HCT116 (cell line): ENCODE measurements around the gene ISM1. TPM values are rescaled to one million over a fixed set of nuclear protein-coding genes. Genes with fewer than 3 reads are reported as not detected.

Experiments used
- ATAC-seq: fragments of 200-7000 bp; cut with Tn5 transposase; 2 replicates; pipeline ENCODE4 v1.9.1; 2020; ENCODE audit warnings: mild to moderate bottlenecking, moderate library complexity
- BruUV-seq: library from RNA; stranded (reverse); fragments of 400-500 nt; replicated peaks from 2 replicates; lab custom pipeline; 2021; lab: Mats Ljungman, UMichigan
- CTCF ChIA-PET: fragments of 300-600 bp; sonication (Branson Sonifier 250); formaldehyde crosslinking; loops from one replicate; lab custom pipeline; 2021; ENCODE audit warnings: antibody characterized with exemption; lab: Charles Lee
- POLR2A ChIA-PET: fragments of 300-600, 350-600 bp; sonication (Branson Sonifier 250); formaldehyde crosslinking; loops from one replicate; lab custom pipeline; 2021; ENCODE audit warnings: antibody characterized with exemption; lab: Charles Lee
- RAD21 ChIA-PET, 2 experiments: fragments of 300-600 bp; sonication (Branson Sonifier 250); formaldehyde crosslinking; loops; one replicate each; lab custom pipeline; 2023; ENCODE audit warnings: low total read pairs in 2 of 2; ENCODE audit not compliant: uncharacterized antibody in 2 of 2, unreplicated experiment in 2 of 2, low non-redundant PET in 1 of 2; lab: Charles Lee
- DNase-seq: peaks from one replicate; pipeline ENCODE4 v3.0.0-alpha.2; 2010; ENCODE audit warnings: low read depth, low spot score
- H2AFZ ChIP-seq: fragments of 200-600 bp; shearing (Covaris generic), sonication (generic); 2 replicates; pipeline ENCODE4 v1.6.1; 2017; ENCODE audit warnings: low read depth, mixed run types, mixed read lengths, antibody characterized with exemption, low read length; ENCODE audit not compliant: poor library complexity, severe bottlenecking
- H3K27ac ChIP-seq: 2 replicates; pipeline ENCODE4 v1.5.1; 2012; ENCODE audit warnings: low read depth, low read length
- H3K27me3 ChIP-seq: fragments of 200-600 bp; sonication (generic); 2 replicates; pipeline ENCODE4 v1.6.1; 2016; ENCODE audit warnings: mixed run types, low read length, mixed read lengths; ENCODE audit not compliant: insufficient read depth
- H3K36me3 ChIP-seq, 2 experiments: fragments of 200-500 bp in 1 of 2; fragments of 200-600 bp in 1 of 2; sonication (Bioruptor generic) in 1 of 2; sonication (generic) in 1 of 2; 2 replicates each; pipeline versions ENCODE4 v1.5.1 to v1.6.1; 2014 to 2016; ENCODE audit warnings: low read length in 2 of 2, inconsistent platforms in 1 of 2, mixed read lengths in 1 of 2, mixed run types in 1 of 2; ENCODE audit not compliant: insufficient read depth in 2 of 2, control insufficient read depth in 1 of 2
- H3K4me1 ChIP-seq, 2 experiments: fragments of 200-600 bp in 1 of 2; sonication (generic) in 1 of 2; 2 replicates each; pipeline versions ENCODE4 v1.5.1 to v1.6.1; 2012 to 2017; ENCODE audit warnings: low read length in 2 of 2, inconsistent platforms in 1 of 2, mild to moderate bottlenecking in 1 of 2, mixed read lengths in 1 of 2, mixed run types in 1 of 2, moderate library complexity in 1 of 2; ENCODE audit not compliant: insufficient read depth in 2 of 2, control insufficient read depth in 1 of 2
- H3K4me2 ChIP-seq: fragments of 200-600 bp; sonication (generic); 2 replicates; pipeline ENCODE4 v1.6.1; 2017; ENCODE audit warnings: mixed run types, low read length, mixed read lengths
- H3K4me3 ChIP-seq, 2 experiments: fragments of 200-600 bp in 1 of 2; sonication (generic) in 1 of 2; replicated peaks in 1 of 2; 2 replicates each; pipeline ENCODE4 v1.5.1; 2011 to 2016; ENCODE audit warnings: low read length in 2 of 2, control low read depth in 1 of 2, low read depth in 1 of 2, mild to moderate bottlenecking in 1 of 2, mixed read lengths in 1 of 2, mixed run types in 1 of 2
- H3K79me2 ChIP-seq: fragments of 200-600 bp; sonication (generic); 2 replicates; pipeline ENCODE4 v1.6.1; 2017; ENCODE audit warnings: mild to moderate bottlenecking, mixed run types, low read length, moderate library complexity, mixed read lengths; ENCODE audit not compliant: insufficient read depth
- H3K9ac ChIP-seq: fragments of 200-600 bp; sonication (generic); 2 replicates; pipeline ENCODE4 v1.6.1; 2016; ENCODE audit warnings: low read length, mixed read lengths
- H3K9me2 ChIP-seq: fragments of 200-600 bp; sonication (generic), shearing (Covaris generic); 2 replicates; pipeline ENCODE4 v1.6.1; 2017; ENCODE audit warnings: mixed run types, mild to moderate bottlenecking, moderate library complexity; ENCODE audit not compliant: insufficient read depth
- H3K9me3 ChIP-seq, 2 experiments: fragments of 200-500 bp in 1 of 2; fragments of 200-600 bp in 1 of 2; sonication (Bioruptor generic) in 1 of 2; sonication (generic) in 1 of 2; 2 replicates each; pipeline ENCODE4 v1.6.1; 2014 to 2017; ENCODE audit warnings: low read length in 2 of 2, mixed read lengths in 2 of 2, inconsistent platforms in 1 of 2, low read depth in 1 of 2, mild to moderate bottlenecking in 1 of 2, mixed run types in 1 of 2, moderate library complexity in 1 of 2; ENCODE audit not compliant: control insufficient read depth in 1 of 2, insufficient read depth in 1 of 2
- H4K20me1 ChIP-seq: fragments of 200-600 bp; sonication (generic), shearing (Covaris generic); 2 replicates; pipeline ENCODE4 v1.6.1; 2017; ENCODE audit warnings: mixed run types, mild to moderate bottlenecking, moderate library complexity; ENCODE audit not compliant: insufficient read depth
- EZH2phosphoT487 ChIP-seq: fragments of 200-600 bp; IDR thresholded peaks from 2 replicates; pipeline ENCODE4 v1.6.1; 2018; ENCODE audit warnings: antibody characterized with exemption, borderline replicate concordance
- FOSL1 ChIP-seq: IDR thresholded peaks from 2 replicates; pipeline ENCODE4 v1.6.1; 2012; ENCODE audit warnings: low read depth
- JUND ChIP-seq: IDR thresholded peaks from 2 replicates; pipeline ENCODE4 v1.6.1; 2012
- POLR2A ChIP-seq: IDR thresholded peaks from 2 replicates; pipeline ENCODE4 v1.7.0; 2011; ENCODE audit warnings: borderline replicate concordance; ENCODE audit not compliant: insufficient read depth, insufficient read length; ENCODE audit errors: extremely low read depth
- SIN3A ChIP-seq: IDR thresholded peaks from 2 replicates; pipeline ENCODE4 v1.6.1; 2012; ENCODE audit warnings: low read depth
- SRF ChIP-seq: IDR thresholded peaks from 2 replicates; pipeline ENCODE4 v1.6.1; 2012; ENCODE audit warnings: low read depth
- ZNF274 ChIP-seq: fragments of 200-500 bp; sonication (Bioruptor generic); IDR thresholded peaks from 2 replicates; pipeline ENCODE4 v1.6.1; 2014; ENCODE audit warnings: mild to moderate bottlenecking, low read depth, low read length, inconsistent platforms
- intact Hi-C: fragments of 100-400 bp; cut with micrococcal nuclease; formaldehyde crosslinking; loops from 2 replicates; pipeline ENCODE4 v1.10.0; 2022
- total RNA-seq: library from RNA; stranded (reverse); gene quantifications from one replicate; pipeline ENCODE4 v1.2.1, GENCODE V29; 2021; ENCODE audit not compliant: unreplicated experiment
- TF ChIP-seq, protein P1 (sequence below): IDR thresholded peaks from 2 replicates; pipeline ENCODE4 v1.6.1; 2012
- TF ChIP-seq, protein P2 (sequence below): IDR thresholded peaks from 2 replicates; pipeline ENCODE4 v1.6.1; 2012; ENCODE audit warnings: low read depth

The ISM1 gene
- total RNA-seq, 1 experiment from 2014 or later, result 0.37 TPM

DNA sequence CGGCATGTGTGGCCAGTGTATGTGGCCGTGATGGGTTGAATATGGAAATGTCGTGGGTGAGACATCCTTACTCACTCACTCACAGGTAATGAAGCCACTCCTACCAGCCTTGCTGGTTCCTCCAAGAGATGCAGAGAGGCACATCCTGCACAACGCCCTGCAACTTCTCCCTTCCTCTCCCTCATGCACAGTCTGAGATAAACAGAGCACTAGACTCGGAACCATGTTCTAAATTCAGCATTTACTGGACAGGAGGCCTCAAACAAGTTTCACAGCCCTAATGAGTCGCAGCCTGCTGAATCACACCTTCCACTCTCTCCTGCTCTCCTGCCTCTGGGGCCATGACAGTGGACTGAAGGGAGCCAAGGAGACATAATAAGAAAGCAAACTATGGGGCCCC is 91.2 kb downstream of the ISM1 start:
- BruUV-seq, result no TSS peak
- ChIA-PET POLR2A (no interaction called here), CTCF (no interaction called here), RAD21 (no interaction called here)
- Histone ChIP-seq H3K4me3 (no peak overlapping the region), H3K79me2 (no peaks in the 10 kb centered on the region), H3K9me2 (peaks cover 2% of the 10 kb centered on the region; the same call in 1 of the 2 replicates), H3K27ac (no peak overlapping the region), H3K9ac (no peak overlapping the region), H3K9me3 (no peaks in the 10 kb centered on the region), H4K20me1 (no peaks in the 10 kb centered on the region), H3K4me2 (no peak overlapping the region), H2AFZ (no peak overlapping the region), H3K36me3 (no peaks in the 10 kb centered on the region), H3K27me3 (no peaks in the 10 kb centered on the region), H3K4me1 (peaks cover 0 to 4% of the 10 kb centered on the region in 2 experiments; a peak in 1 of 4 replicates)
- TF ChIP-seq JUND (no peak), POLR2A (no peak), SRF (no peak), FOSL1 (no peak), SIN3A (no peak), ZNF274 (no peak), EZH2phosphoT487 (no peak)
- TF ChIP-seq, protein P1, sequence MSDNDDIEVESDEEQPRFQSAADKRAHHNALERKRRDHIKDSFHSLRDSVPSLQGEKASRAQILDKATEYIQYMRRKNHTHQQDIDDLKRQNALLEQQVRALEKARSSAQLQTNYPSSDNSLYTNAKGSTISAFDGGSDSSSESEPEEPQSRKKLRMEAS, result no peak
- TF ChIP-seq, protein P2, sequence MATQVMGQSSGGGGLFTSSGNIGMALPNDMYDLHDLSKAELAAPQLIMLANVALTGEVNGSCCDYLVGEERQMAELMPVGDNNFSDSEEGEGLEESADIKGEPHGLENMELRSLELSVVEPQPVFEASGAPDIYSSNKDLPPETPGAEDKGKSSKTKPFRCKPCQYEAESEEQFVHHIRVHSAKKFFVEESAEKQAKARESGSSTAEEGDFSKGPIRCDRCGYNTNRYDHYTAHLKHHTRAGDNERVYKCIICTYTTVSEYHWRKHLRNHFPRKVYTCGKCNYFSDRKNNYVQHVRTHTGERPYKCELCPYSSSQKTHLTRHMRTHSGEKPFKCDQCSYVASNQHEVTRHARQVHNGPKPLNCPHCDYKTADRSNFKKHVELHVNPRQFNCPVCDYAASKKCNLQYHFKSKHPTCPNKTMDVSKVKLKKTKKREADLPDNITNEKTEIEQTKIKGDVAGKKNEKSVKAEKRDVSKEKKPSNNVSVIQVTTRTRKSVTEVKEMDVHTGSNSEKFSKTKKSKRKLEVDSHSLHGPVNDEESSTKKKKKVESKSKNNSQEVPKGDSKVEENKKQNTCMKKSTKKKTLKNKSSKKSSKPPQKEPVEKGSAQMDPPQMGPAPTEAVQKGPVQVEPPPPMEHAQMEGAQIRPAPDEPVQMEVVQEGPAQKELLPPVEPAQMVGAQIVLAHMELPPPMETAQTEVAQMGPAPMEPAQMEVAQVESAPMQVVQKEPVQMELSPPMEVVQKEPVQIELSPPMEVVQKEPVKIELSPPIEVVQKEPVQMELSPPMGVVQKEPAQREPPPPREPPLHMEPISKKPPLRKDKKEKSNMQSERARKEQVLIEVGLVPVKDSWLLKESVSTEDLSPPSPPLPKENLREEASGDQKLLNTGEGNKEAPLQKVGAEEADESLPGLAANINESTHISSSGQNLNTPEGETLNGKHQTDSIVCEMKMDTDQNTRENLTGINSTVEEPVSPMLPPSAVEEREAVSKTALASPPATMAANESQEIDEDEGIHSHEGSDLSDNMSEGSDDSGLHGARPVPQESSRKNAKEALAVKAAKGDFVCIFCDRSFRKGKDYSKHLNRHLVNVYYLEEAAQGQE, result no peak
- ATAC-seq (no peak), DNase-seq (no peak)
- intact Hi-C loops, result no loop called here
